NB4 (cell line): ENCODE data around the gene INSR.
A peak's percentile ranks its signal among the peaks of the same experiment; 100 is the strongest.
"Not testable (repeated sequence)": the region's sequence is repeated elsewhere in the genome, so short reads cannot be mapped to it uniquely, and the experiment has no call there.

Experiments
- DNase-seq: peaks from one replicate; pipeline ENCODE4 v3.0.0; 2010; ENCODE audit warnings: low read depth
- H3K4me3 ChIP-seq: one replicate; pipeline ENCODE4 v1.5.1; 2011; ENCODE audit warnings: mild to moderate bottlenecking, low read depth, low read length, moderate library complexity
- CTCF ChIP-seq: IDR thresholded peaks from one replicate; pipeline ENCODE4 v1.5.1; 2012; ENCODE audit warnings: low read depth, low read length
- MAX ChIP-seq: IDR thresholded peaks from 2 replicates; pipeline ENCODE4 v1.6.1; 2011; ENCODE audit warnings: low read depth, low read length
- MYC ChIP-seq: IDR thresholded peaks from 2 replicates; pipeline ENCODE4 v1.6.1; 2011; ENCODE audit warnings: low read depth, low read length
- POLR2A ChIP-seq: IDR thresholded peaks from 2 replicates; pipeline ENCODE4 v1.6.1; 2011; ENCODE audit warnings: mild to moderate bottlenecking; ENCODE audit not compliant: insufficient read length; ENCODE audit errors: extremely low read depth

INSR gene

GRCh38 chr19:7326105-7326877, 32.1 kb upstream of the INSR start:
- TF ChIP-seq CTCF (peak; percentile 66), MAX (no peak)
- DNase-seq, result peak; percentile 69

GRCh38 chr19:7318176-7318575, 24.0 kb upstream of the INSR start:
- DNase-seq, result no peak
- H3K4me3 ChIP-seq, result no peak overlapping the region
- no peak for TF ChIP-seq POLR2A
- TF ChIP-seq MYC, result no peak
- no peak for TF ChIP-seq CTCF
- no peak for TF ChIP-seq MAX

More at GRCh38 chr19:7326105-7326877, 32.1 kb upstream of the INSR start:
- H3K4me3 ChIP-seq, result no peak overlapping the region

DNA sequence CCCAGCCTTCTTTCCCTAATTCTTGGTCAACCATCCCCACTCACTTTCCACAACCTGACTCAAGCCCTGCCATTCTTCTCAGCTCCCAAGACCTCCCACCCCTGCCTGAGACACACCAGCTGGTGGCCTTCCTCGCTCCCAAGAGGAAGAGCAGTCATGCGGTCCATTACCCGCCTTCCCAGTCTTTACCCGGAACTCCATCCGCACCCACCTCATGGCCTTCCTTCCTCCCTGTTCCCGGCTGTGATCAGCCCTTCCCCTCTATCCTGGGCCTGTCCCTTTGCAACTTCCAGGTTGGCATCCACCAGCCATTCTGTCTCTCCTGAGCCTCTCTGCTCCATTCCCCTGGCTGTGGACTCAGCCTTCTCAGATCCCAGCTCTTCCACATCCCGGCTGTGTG, 18.6 kb upstream of the INSR start:
- no peak for DNase-seq

GRCh38 chr19:7311911-7312310, 17.7 kb upstream of the INSR start:
- no peak for TF ChIP-seq POLR2A
- TF ChIP-seq MAX, result no peak
- TF ChIP-seq MYC, result no peak
- no peak for TF ChIP-seq CTCF
- DNase-seq, result no peak
- H3K4me3 ChIP-seq, result no peak overlapping the region

More for the DNA sequence above, 18.6 kb upstream of the INSR start:
- TF ChIP-seq CTCF (no peak), MYC (no peak), POLR2A (no peak), MAX (no peak)
- no peak overlapping the region for H3K4me3 ChIP-seq

DNA sequence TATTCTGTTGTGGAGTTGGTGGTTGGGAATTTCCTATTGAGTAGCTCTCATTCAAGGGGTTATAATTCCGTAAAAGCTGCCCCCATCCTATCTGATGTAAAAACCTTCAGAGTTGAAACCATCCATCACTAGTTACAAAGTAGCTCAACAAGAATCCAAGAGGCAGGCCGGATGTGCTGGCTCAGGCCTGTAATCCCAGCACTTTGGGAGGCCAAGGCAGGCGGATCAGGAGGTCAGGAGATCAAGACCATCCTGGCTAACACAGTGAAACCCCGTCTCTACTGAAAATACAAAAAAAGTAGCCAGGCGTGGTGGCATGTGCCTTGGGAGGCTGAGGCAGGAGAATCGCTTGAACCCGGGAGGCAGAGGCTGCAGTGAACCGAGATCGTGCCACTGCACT, 14.1 kb upstream of the INSR start:
- DNase-seq, H3K4me3 ChIP-seq: not testable (repeated sequence)

GRCh38 chr19:7307590-7308218, 13.5 kb upstream of the INSR start:
- no peak overlapping the region for H3K4me3 ChIP-seq
- TF ChIP-seq MYC (no peak), MAX (no peak), POLR2A (no peak), CTCF (no peak)
- DNase-seq, result no peak
